Keratinocyte (primary cell): ENCODE measurements around the gene HDLBP. TPM values are rescaled to one million over a fixed set of nuclear protein-coding genes. Genes with fewer than 3 reads are reported as not detected.

Experiments
- DNase-seq: peaks from one replicate; pipeline ENCODE4 v3.0.0-alpha.2; 2011; ENCODE audit warnings: low read depth, missing footprints, low spot score
- FAIRE-seq: peaks from 2 replicates; lab custom pipeline; 2011; peaks lifted over from hg19 to GRCh38; lab: Jason Lieb, UNC
- H2AFZ ChIP-seq: 2 replicates; pipeline ENCODE4 v1.6.0; 2012; ENCODE audit warnings: low read length, control low read depth, inconsistent platforms; ENCODE audit not compliant: control insufficient read depth
- H3K27ac ChIP-seq: 2 replicates; pipeline ENCODE4 v1.5.1; 2011; ENCODE audit warnings: low read length; ENCODE audit not compliant: control insufficient read depth, insufficient read depth
- H3K27me3 ChIP-seq: 3 replicates; pipeline ENCODE4 v1.6.0; 2011; ENCODE audit warnings: low read length; ENCODE audit not compliant: control insufficient read depth, insufficient read depth; ENCODE audit errors: extremely low read depth
- H3K36me3 ChIP-seq, 2 experiments: 2 replicates in 1 of 2; 3 replicates in 1 of 2; pipeline ENCODE4 v1.5.1; 2011; ENCODE audit warnings: low read length in 2 of 2, mild to moderate bottlenecking in 1 of 2; ENCODE audit not compliant: control insufficient read depth in 2 of 2, insufficient read depth in 2 of 2; ENCODE audit errors: extremely low read depth in 1 of 2
- H3K4me1 ChIP-seq: 3 replicates; pipeline ENCODE4 v1.5.1; 2011; ENCODE audit warnings: low read length; ENCODE audit not compliant: control insufficient read depth, insufficient read depth; ENCODE audit errors: extremely low read depth
- H3K4me2 ChIP-seq: 3 replicates; pipeline ENCODE4 v1.6.0; 2011; ENCODE audit warnings: low read depth, low read length; ENCODE audit not compliant: control insufficient read depth, insufficient read depth; ENCODE audit errors: extremely low read depth
- H3K4me3 ChIP-seq, 3 experiments: fragments of 200-600 bp in 1 of 3; sonication (generic) in 1 of 3; 2 replicates in 2 of 3; 3 replicates in 1 of 3; pipeline ENCODE4 v1.5.1; 2011 to 2016; ENCODE audit warnings: low read length in 3 of 3, mild to moderate bottlenecking in 3 of 3, control low read depth in 2 of 3, inconsistent platforms in 1 of 3, low read depth in 1 of 3, mixed read lengths in 1 of 3, mixed run types in 1 of 3, moderate library complexity in 1 of 3; ENCODE audit not compliant: control insufficient read depth in 2 of 3, insufficient read depth in 2 of 3; ENCODE audit errors: extremely low read depth in 1 of 3
- H3K79me2 ChIP-seq: 2 replicates; pipeline ENCODE4 v1.6.0; 2012; ENCODE audit warnings: low read length; ENCODE audit not compliant: control insufficient read depth, insufficient read depth
- H3K9ac ChIP-seq: 3 replicates; pipeline ENCODE4 v1.6.0; 2011; ENCODE audit warnings: low read length; ENCODE audit not compliant: control insufficient read depth, insufficient read depth; ENCODE audit errors: extremely low read depth
- H3K9me1 ChIP-seq: 3 replicates; pipeline ENCODE4 v1.6.0; 2011; ENCODE audit warnings: low read length; ENCODE audit not compliant: control insufficient read depth, insufficient read depth; ENCODE audit errors: extremely low read depth
- H3K9me3 ChIP-seq: 2 replicates; pipeline ENCODE4 v1.5.1; 2012; ENCODE audit warnings: low read depth, low read length; ENCODE audit not compliant: control insufficient read depth
- H4K20me1 ChIP-seq: 3 replicates; pipeline ENCODE4 v1.6.0; 2011; ENCODE audit warnings: low read length; ENCODE audit not compliant: control insufficient read depth, insufficient read depth; ENCODE audit errors: extremely low read depth
- EZH2 ChIP-seq: IDR thresholded peaks from one replicate; pipeline ENCODE4 v1.6.1; 2012; ENCODE audit warnings: inconsistent platforms, mild to moderate bottlenecking, low read length, moderate library complexity
- dilution Hi-C: fragments of 300-500 bp; cut with MboI; formaldehyde crosslinking; loops from one replicate; pipeline ENCODE4 v1.7.0; 2020; ENCODE audit warnings: low sequenced_read_pairs; ENCODE audit not compliant: extremely low pct_ligation_motif_present
- polyA plus RNA-seq, 5 experiments: library from polyadenylated mRNA; depleted of rRNA in 3 of 5; stranded (reverse) in 3 of 5; stranded (forward) in 1 of 5; unstranded in 1 of 5; fragments of >200 nt; gene quantifications; 1 replicate in 1 of 5; 2 replicates in 3 of 5; 3 replicates in 1 of 5; pipeline versions ENCODE4 v1.2.1 to v1.2.3, GENCODE V29; 2011 to 2012; ENCODE audit warnings: missing spikeins in 2 of 5, low read depth in 1 of 5, low replicate concordance in 1 of 5
- TF ChIP-seq, protein P1 (sequence below), 3 experiments: IDR thresholded peaks in 1 of 3; conservative IDR thresholded peaks in 1 of 3; optimal IDR thresholded peaks in 1 of 3; 2 replicates in 2 of 3; 3 replicates in 1 of 3; pipeline versions ENCODE3 to v1.5.1; 2011; ENCODE audit warnings: low read length in 3 of 3, mild to moderate bottlenecking in 3 of 3, moderate library complexity in 2 of 3, control low read depth in 1 of 3, inconsistent platforms in 1 of 3; ENCODE audit not compliant: insufficient read depth in 2 of 3; ENCODE audit errors: extremely low read depth in 1 of 3

HDLBP gene
- polyA plus RNA-seq, 1 donor (not counting 4 experiments of a cell fraction or from before 2014, with no cell fraction given): 289 TPM

DNA sequence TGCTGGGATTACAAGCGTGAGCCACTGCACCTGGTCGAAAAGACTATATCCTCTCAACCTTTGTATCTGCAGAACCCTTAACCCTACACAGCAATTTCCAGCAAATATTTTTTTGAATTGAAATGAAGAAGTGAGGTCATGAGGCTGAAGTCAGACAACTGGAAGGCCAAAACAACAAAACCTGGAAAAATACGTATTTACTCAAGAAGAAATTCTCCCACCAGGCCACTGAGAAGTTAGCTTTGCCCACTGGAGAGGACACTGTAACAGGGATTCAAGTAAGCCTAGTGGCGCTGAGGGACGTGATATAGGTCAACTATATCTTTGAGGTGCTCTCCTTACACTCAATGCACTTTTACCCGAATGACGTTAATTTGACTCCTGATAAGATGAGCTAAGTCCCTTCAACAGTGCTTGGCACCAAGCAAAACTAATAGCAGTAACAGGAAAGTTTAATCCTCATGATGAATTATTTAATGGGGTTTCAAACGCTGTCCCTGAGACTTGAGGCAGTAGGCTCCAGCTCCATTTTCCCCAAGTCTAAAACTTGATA, 1.9 kb downstream of the HDLBP start:
- FAIRE-seq (no peak), DNase-seq (no peak)
- H3K36me3 ChIP-seq: peaks cover 3 to 17% of the 10 kb centered on the region in 2 experiments
- peaks cover 2% of the 10 kb centered on the region for H3K9me1 ChIP-seq
- H2AFZ ChIP-seq: no peak overlapping the region
- H3K27me3 ChIP-seq: no peaks in the 10 kb centered on the region
- peak overlapping the region; percentile 100 for H3K9ac ChIP-seq
- peak overlapping the region; percentile 100 for H3K27ac ChIP-seq
- dilution Hi-C loops: no loop called here
- peak overlapping the region; percentile 98 for H3K4me2 ChIP-seq
- H3K4me1 ChIP-seq: peaks cover 63% of the 10 kb centered on the region
- H3K79me2 ChIP-seq: peaks cover 92% of the 10 kb centered on the region
- TF ChIP-seq, protein P1, sequence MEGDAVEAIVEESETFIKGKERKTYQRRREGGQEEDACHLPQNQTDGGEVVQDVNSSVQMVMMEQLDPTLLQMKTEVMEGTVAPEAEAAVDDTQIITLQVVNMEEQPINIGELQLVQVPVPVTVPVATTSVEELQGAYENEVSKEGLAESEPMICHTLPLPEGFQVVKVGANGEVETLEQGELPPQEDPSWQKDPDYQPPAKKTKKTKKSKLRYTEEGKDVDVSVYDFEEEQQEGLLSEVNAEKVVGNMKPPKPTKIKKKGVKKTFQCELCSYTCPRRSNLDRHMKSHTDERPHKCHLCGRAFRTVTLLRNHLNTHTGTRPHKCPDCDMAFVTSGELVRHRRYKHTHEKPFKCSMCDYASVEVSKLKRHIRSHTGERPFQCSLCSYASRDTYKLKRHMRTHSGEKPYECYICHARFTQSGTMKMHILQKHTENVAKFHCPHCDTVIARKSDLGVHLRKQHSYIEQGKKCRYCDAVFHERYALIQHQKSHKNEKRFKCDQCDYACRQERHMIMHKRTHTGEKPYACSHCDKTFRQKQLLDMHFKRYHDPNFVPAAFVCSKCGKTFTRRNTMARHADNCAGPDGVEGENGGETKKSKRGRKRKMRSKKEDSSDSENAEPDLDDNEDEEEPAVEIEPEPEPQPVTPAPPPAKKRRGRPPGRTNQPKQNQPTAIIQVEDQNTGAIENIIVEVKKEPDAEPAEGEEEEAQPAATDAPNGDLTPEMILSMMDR (optimal IDR thresholded peaks at IDR 0.05 in 1 of 3, IDR thresholded peaks at IDR 0.05 in 1 of 3, conservative IDR thresholded peaks at IDR 0.05 in 1 of 3; ENCODE audit: extremely low read depth in 1 of 3, insufficient read depth in 2 of 3, low read length in 3 of 3): no peak
- no peak for TF ChIP-seq EZH2
- H3K9me3 ChIP-seq: no peaks in the 10 kb centered on the region
- H3K4me3 ChIP-seq: peak overlapping the region; percentile 86 to 100 (median 89)
- H4K20me1 ChIP-seq: peaks cover 29% of the 10 kb centered on the region

- H3K4me2 ChIP-seq: peak overlapping the region; percentile 92
- peaks cover 92% of the 10 kb centered on the region for H3K79me2 ChIP-seq
- H2AFZ ChIP-seq: no peak overlapping the region
- H3K4me3 ChIP-seq: peak overlapping the region in 2 of 3 experiments; percentile 52 to 53
- FAIRE-seq (peak; percentile 62), DNase-seq (peak; percentile 77)
- H4K20me1 ChIP-seq: peaks cover 30% of the 10 kb centered on the region
- H3K9me3 ChIP-seq: no peaks in the 10 kb centered on the region
- H3K4me1 ChIP-seq: peaks cover 48% of the 10 kb centered on the region
- peak overlapping the region; percentile 81 for H3K27ac ChIP-seq
- TF ChIP-seq, protein P1 (optimal IDR thresholded peaks at IDR 0.05 in 1 of 3, IDR thresholded peaks at IDR 0.05 in 1 of 3, conservative IDR thresholded peaks at IDR 0.05 in 1 of 3; ENCODE audit: extremely low read depth in 1 of 3, insufficient read depth in 2 of 3, low read length in 3 of 3): no peak
- TF ChIP-seq EZH2: no peak
- H3K9ac ChIP-seq: peak overlapping the region; percentile 57
- dilution Hi-C loops: no loop called here
- H3K36me3 ChIP-seq: peaks cover 4 to 6% of the 10 kb centered on the region in 2 experiments
- no peaks in the 10 kb centered on the region for H3K27me3 ChIP-seq
- peaks cover 2% of the 10 kb centered on the region for H3K9me1 ChIP-seq
Observed at GRCh38 chr2:241312082-241312481, 3.4 kb downstream of the HDLBP start.
